Measurements from ENCODE around the gene TSN.
A peak's percentile ranks its signal among the peaks of the same experiment; 100 is the strongest.

Gene TSN

DNA sequence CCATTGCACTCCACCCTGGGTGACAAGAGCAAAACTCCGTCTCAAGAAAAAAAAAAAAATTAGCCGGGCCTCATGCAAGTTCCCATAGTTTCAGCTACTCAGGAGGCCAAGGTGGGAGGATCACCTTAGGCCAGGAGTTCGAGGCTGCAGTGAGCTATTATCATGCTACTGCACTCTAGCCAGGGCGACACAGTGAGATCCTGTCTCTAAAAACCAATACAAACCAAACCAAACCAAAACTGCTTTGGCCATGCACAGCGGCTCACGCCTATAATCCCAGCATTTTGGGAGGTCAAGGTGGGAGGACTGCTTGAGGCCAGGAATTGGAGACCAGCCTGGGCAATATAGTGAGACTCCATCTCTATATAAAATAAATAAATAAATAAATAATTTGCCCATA, 37.9 kb upstream of the TSN start:
- TF ChIP-seq, protein P1, sequence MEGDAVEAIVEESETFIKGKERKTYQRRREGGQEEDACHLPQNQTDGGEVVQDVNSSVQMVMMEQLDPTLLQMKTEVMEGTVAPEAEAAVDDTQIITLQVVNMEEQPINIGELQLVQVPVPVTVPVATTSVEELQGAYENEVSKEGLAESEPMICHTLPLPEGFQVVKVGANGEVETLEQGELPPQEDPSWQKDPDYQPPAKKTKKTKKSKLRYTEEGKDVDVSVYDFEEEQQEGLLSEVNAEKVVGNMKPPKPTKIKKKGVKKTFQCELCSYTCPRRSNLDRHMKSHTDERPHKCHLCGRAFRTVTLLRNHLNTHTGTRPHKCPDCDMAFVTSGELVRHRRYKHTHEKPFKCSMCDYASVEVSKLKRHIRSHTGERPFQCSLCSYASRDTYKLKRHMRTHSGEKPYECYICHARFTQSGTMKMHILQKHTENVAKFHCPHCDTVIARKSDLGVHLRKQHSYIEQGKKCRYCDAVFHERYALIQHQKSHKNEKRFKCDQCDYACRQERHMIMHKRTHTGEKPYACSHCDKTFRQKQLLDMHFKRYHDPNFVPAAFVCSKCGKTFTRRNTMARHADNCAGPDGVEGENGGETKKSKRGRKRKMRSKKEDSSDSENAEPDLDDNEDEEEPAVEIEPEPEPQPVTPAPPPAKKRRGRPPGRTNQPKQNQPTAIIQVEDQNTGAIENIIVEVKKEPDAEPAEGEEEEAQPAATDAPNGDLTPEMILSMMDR (IDR thresholded peaks at IDR 0.05), result no peak

DNA sequence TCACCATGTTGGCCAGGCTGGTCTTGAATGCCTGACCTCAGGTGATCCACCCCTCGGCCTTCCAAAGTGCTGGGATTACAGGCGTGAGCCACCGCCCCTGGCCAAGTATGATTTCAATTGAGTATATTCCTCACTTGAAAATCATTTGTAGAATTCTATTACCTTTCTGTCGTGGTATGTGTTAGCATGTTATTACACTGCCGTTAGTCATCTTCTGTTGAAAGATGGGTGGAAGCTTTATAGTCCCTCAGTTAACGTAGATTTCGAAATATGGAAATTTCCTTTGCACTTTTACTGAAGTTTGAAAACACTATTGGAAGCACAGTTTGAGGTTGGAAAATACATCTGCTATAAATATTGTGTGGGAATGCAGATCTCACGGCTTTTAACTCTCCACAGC, 33.5 kb upstream of the TSN start:
- TF ChIP-seq, protein P1 (IDR thresholded peaks at IDR 0.05), result no peak

DNA sequence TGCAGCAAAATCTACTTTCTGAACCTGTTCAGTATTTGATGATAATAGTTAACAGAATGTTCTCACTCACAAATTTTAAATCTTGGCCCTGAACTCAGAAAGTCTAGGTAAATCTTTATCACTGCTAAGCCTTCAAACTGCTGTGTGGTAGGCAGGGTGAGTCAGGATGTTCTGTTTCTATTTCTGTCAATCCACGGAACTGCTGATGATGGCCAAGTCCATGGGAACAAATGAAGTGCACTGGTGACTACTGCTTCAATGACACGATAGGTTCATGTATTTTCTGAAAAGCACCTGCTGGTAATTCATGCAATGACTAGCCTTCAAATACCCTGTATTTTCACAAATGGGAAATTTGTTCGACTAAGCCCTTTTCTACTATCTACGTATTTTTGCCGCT, 33.0 kb upstream of the TSN start:
- TF ChIP-seq, protein P1 (IDR thresholded peaks at IDR 0.05), result no peak

DNA sequence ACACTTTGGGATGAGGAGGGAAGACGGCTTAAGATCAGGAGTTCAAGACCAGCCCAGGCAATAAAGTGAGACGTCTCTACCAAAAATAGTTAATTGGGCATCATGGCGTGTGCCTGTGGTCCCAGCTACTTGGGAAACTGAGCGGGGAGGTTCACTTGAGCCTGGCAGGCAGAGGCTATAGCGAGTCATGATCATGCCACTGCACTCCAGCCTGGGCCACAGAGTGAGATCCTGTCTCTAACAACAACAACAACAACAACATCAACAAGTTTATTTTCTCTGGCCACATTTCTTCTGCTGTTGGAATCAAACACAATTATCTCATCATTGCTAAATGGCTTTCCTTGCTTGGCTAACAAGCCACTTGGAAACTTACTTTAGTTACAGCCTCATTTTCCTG, 32.1 kb upstream of the TSN start:
- TF ChIP-seq, protein P1 (IDR thresholded peaks at IDR 0.05), result no peak

DNA sequence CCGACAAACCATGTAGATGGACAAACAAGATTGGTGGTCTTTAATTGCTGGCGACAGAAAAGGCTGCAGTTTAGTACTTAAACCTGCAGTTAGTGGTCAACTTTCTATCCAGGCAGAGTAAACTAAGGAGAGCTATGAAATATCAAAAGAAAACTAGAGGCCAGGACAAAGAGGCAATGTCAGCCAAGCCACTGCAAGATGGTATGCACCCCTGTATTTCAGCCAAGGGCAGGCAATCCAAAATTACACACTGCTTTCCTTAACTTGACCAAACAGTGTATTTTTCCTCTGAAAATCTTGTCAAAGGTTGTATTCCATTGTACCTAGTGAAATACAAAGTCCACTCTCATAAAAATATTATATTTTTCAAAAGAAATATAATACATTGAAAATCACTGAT, 28.1 kb upstream of the TSN start:
- TF ChIP-seq, protein P1 (IDR thresholded peaks at IDR 0.05), result no peak

DNA sequence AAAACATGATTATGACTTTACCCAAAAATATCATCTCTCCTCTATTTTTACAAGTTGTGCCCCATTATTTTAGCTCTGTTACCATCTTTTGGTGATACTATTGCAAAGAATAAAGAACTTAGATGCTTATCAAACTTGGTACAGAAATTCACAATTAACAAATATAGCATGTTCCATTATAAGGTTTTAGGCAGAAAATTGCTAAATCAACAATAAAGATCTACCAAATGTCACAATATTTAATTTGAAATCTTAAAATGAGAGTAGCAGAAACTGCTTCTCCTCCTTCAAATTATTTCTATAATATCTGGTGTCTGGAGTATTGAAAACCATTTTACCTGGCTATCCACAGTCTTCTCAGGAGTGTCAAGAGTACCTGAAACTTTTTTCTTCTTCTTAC, 27.5 kb upstream of the TSN start:
- TF ChIP-seq, protein P1 (IDR thresholded peaks at IDR 0.05), result no peak

DNA sequence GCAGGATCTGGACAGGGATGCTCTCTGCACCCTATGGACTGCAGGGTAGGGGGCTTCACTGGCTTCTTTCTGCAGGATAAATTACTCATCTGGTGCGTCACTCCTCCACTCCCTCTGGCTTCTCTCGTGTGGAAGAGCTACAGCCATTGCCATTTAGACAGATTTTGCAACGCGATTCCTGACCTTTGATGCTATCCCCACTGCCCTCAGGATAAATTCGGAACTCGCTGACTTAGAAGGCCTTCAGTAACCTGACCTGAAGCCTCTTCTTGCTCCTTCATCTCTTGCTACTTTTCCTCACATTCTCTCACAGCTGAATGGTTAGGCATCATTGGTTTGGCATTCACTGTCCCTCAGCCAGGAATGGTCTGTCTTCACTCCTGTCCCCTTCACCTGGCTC, 24.1 kb upstream of the TSN start:
- TF ChIP-seq, protein P1 (IDR thresholded peaks at IDR 0.05), result no peak

DNA sequence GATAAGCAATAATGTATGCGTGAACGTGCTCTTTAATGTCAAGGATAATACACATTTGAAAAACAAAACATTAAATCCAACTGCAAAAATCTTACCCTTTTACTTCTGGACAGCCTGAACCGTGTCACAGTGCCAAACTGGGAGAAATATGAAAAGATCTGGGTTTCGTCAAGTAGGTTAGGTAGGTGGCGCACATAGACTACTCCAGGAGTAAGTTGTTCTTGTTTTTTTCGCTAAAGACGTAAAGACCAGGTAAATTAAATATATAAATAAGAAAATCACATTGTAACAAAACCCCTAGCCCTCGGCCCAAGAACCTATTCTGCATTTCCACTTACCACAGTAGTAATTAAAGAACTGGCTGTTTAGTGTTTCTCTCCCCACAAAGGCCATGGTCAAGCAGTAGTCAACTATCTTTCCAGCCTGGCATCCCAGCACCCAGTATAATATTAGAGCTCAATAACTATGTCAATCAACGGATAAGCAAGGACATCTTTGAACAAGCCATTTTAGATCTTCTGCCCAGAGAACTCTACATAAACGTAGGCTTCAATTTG, 19.9 kb upstream of the TSN start:
- TF ChIP-seq, protein P1 (IDR thresholded peaks at IDR 0.05), result peak; percentile 34; the same call in 1 of the 2 replicates

Measured in LNCAP (cell line).